K562 (cell line): ENCODE results near the gene RNU6-1. TPM values are rescaled to one million over a fixed set of nuclear protein-coding genes. Genes with fewer than 3 reads are reported as not detected.

Experiments used
- AFF1 ChIP-seq, 2 experiments: fragments of 450-650 bp; IDR thresholded peaks; 2 replicates each; pipeline ENCODE4 v1.6.1; 2018; ENCODE audit warnings: mild to moderate bottlenecking in 2 of 2, low read depth in 1 of 2; ENCODE audit not compliant: partially characterized antibody in 2 of 2
- SREBF1 ChIP-seq: fragments of 150-350 bp; IDR thresholded peaks from 2 replicates; pipeline ENCODE4 v1.6.1; 2014; ENCODE audit warnings: antibody characterized with exemption, low read depth, low read length, borderline replicate concordance
- TAL1 ChIP-seq: fragments of 450-650 bp; IDR thresholded peaks from 2 replicates; pipeline ENCODE4 v1.6.1; 2016; ENCODE audit warnings: mild to moderate bottlenecking
- TCF7L2 ChIP-seq: fragments of 150-350 bp; IDR thresholded peaks from 2 replicates; pipeline ENCODE4 v1.6.1; 2016; ENCODE audit warnings: low read depth, mild to moderate bottlenecking, low read length, moderate library complexity
- TFAM ChIP-seq: fragments of 250-450 bp; sonication (Bioruptor Pico); conservative IDR thresholded peaks from 2 replicates; pipeline ENCODE4 v1.5.0; 2021; ENCODE audit warnings: mild to moderate bottlenecking, moderate library complexity
- ZBTB17 ChIP-seq: fragments of 450-650 bp; formaldehyde crosslinking; IDR thresholded peaks from 2 replicates; pipeline ENCODE4 v1.4.0; 2020; ENCODE audit warnings: mild to moderate bottlenecking
- ZNF407 ChIP-seq: fragments of 450-650 bp; IDR thresholded peaks from 2 replicates; pipeline ENCODE4 v1.6.1; 2016; ENCODE audit warnings: low read depth
- ZNF507 ChIP-seq: conservative IDR thresholded peaks from 2 replicates; pipeline ENCODE4 v1.6.1; 2017; ENCODE audit warnings: missing genetic modification characterization, missing compliant biosample characterization
- ZNF512 ChIP-seq: IDR thresholded peaks from 2 replicates; pipeline ENCODE4 v1.6.1; 2016; ENCODE audit warnings: missing genetic modification characterization, missing compliant biosample characterization
- ZNF77 ChIP-seq: fragments of 250-450 bp; sonication (Bioruptor Pico); IDR thresholded peaks from 2 replicates; pipeline ENCODE4 v1.5.0; 2020
- ZSCAN29 ChIP-seq: fragments of 450-650 bp; IDR thresholded peaks from 2 replicates; pipeline ENCODE4 v1.6.1; 2017
- polyA plus RNA-seq, 8 experiments: library from polyadenylated mRNA; depleted of rRNA in 4 of 8; stranded (reverse) in 5 of 8; unstranded in 3 of 8; fragments of >200 nt; fragmentation: Nextera tagmentation in 2 of 8; fragmentation: Illumina TruSeq in 1 of 8; extraction: Ambion mirVana in 2 of 8; extraction: Trizol in 1 of 8; gene quantifications; 2 replicates each; pipeline versions ENCODE4 v1.2.1 to v1.2.3, GENCODE V29; 2011 to 2014; ENCODE audit warnings: inconsistent platforms in 1 of 8, missing spikeins in 1 of 8
- total RNA-seq, 7 experiments: library from RNA; depleted of rRNA in 6 of 7; stranded (reverse); fragments of >200 nt in 6 of 7; fragmentation: Illumina TruSeq in 2 of 7; extraction: Trizol in 2 of 7; gene quantifications; 2 replicates each; pipeline versions ENCODE4 v1.2.1 to v1.2.3, GENCODE V29; 2011 to 2021; ENCODE audit warnings: low replicate concordance in 1 of 7
- TF ChIP-seq, protein P1 (sequence below): fragments of 450-650 bp; IDR thresholded peaks from 2 replicates; pipeline ENCODE4 v1.7.1; 2018; ENCODE audit warnings: mild to moderate bottlenecking, low read depth; ENCODE audit not compliant: partially characterized antibody

The RNU6-1 gene
- total and polyA plus RNA-seq, 9 of the 15 experiments (the other 6 are each of a cell fraction or from before 2014, with no cell fraction given), result not detected

DNA sequence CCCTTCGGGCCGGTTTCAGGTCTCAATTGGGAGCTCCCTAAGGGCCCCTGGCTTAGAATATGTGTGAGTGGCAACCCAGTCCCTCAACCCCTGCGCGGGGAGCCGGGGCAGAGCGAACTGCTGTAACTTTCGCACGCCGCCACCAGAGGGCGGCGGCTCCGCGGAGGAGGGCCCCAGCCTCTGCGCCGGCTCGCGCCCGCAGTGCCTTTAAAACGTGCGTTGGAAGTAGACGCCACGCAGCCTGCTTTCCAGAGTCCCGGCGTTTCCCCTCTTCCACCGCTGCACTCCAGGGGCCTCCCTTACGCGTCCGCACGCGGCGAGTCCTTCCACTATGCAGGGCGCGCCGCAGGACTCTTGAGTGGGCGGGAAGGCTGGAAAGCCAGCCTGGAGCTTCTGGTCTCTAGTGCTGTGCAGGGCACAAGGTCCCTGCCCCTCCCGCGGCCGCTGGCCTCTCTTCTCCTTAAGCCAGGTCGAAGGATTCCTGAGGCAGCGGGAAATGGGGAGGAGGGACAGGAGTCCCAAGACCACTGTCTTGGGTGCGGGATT lies 23.7 kb upstream of the RNU6-1 start (continued):
- TF ChIP-seq AFF1 (IDR thresholded peaks at IDR 0.05; ENCODE audit: low read depth in 1 of 2, partially characterized antibody in 2 of 2) (no peak), ZNF407 (no peak), TCF7L2 (no peak), SREBF1 (no peak), ZBTB17 (CRISPR knock-in tag) (peak; percentile 33; the same call in 1 of the 2 replicates), TFAM (no peak), ZNF512 (no peak), TAL1 (no peak), ZNF507 (tag) (no peak), ZSCAN29 (no peak), ZNF77 (no peak)
- TF ChIP-seq, protein P1, sequence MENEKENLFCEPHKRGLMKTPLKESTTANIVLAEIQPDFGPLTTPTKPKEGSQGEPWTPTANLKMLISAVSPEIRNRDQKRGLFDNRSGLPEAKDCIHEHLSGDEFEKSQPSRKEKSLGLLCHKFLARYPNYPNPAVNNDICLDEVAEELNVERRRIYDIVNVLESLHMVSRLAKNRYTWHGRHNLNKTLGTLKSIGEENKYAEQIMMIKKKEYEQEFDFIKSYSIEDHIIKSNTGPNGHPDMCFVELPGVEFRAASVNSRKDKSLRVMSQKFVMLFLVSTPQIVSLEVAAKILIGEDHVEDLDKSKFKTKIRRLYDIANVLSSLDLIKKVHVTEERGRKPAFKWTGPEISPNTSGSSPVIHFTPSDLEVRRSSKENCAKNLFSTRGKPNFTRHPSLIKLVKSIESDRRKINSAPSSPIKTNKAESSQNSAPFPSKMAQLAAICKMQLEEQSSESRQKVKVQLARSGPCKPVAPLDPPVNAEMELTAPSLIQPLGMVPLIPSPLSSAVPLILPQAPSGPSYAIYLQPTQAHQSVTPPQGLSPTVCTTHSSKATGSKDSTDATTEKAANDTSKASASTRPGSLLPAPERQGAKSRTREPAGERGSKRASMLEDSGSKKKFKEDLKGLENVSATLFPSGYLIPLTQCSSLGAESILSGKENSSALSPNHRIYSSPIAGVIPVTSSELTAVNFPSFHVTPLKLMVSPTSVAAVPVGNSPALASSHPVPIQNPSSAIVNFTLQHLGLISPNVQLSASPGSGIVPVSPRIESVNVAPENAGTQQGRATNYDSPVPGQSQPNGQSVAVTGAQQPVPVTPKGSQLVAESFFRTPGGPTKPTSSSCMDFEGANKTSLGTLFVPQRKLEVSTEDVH, result no peak
